HG03378 (cell line): ENCODE results near the gene OGFOD2.
"Not testable (repeated sequence)": the region's sequence is repeated elsewhere in the genome, so short reads cannot be mapped to it uniquely, and the experiment has no call there.

ENCODE experiments used
- ATAC-seq: cut with Tn5 transposase; IDR thresholded peaks from one replicate; pipeline ENCODE4 v1.9.1; 2021; ENCODE audit warnings: mild to moderate bottlenecking, moderate library complexity; ENCODE audit not compliant: unreplicated experiment

OGFOD2 gene

DNA sequence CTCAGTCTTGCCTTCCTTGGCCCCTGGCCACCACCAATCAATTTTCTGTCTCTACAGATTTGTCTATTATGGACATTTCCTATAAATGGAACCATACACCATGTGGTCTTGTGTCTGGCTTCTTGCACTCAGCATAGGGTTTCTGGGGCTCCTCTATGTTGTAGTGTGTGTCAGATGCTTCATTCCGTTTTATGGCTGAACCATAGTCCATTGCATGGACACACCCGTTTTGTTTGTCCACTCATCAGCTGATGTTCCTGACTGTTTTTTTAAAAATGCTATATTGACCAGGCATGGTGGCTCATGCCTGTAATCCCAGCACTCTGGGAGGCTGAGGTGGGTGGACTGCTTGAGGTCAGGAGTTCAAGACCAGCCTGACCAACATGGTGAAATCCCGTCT lies 26.4 kb downstream of the OGFOD2 start:
- no peak for ATAC-seq

DNA sequence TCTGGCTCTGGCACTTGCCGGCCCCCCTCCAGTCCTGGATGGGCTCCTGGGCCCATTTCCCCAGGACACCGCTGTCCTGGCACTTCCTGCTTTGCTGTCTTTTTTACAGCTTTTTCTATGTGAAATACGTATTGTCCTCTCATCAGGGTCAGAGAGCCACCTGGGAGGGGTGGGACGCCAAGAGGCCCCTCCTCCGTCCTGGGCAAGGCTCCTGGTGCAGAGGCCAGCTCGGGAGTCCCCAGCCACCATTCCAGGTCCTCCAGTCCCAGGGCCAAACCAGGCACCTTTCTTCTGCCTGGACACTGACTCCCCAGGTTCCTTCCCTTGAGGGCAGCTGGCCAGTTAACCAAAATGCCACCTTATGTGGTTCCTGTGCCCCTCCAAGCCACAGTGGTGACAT lies 28.2 kb downstream of the OGFOD2 start:
- ATAC-seq, result no peak

- ATAC-seq, result no peak
Observed at GRCh38 chr12:123004287-123004686, 29.2 kb downstream of the OGFOD2 start.

- no peak for ATAC-seq
Observed at GRCh38 chr12:123005081-123005626, 30.1 kb downstream of the OGFOD2 start.

DNA sequence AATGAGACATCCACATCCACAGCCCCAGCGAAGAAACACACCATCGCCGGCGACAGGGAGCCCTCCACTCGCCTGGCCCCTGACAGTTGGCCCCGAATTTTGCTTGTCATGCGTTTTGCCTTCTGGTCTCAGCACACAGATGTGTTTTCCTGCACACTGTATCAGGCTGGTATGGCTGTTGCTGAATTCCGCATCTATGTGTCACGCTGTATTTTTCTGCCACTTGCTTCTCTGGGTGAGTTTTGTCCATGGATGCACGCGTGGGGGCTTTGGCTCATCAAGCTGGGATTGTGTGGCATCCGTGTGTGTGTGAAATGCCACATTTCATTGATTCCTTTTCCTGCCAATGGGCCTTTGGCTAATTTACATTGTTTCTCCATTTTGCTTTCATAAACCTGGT lies 31.9 kb downstream of the OGFOD2 start:
- ATAC-seq, result no peak

- no peak for ATAC-seq
Observed at GRCh38 chr12:123010110-123010509, 35.1 kb downstream of the OGFOD2 start.

- no peak for ATAC-seq
Observed at GRCh38 chr12:123010681-123011080, 35.6 kb downstream of the OGFOD2 start.

DNA sequence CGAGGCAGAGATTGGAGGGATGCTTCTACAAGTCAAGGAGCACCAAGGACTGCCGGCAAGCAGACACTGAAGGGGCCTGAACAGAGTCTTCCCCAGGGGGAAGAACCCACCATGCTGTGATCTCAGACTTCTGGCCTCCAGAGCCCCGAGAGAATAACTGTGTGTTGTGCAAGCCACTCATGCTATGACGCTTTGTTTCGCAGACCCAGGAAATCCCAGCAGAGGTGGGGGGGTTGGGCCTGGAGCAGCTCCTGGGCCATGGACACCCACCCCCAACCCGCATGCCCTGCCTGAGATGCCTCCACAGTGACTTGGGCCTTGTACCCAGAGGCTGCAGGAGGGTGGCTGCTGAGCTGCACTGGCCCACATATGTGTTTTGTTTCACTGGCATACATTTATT lies 36.7 kb downstream of the OGFOD2 start:
- no peak for ATAC-seq

DNA sequence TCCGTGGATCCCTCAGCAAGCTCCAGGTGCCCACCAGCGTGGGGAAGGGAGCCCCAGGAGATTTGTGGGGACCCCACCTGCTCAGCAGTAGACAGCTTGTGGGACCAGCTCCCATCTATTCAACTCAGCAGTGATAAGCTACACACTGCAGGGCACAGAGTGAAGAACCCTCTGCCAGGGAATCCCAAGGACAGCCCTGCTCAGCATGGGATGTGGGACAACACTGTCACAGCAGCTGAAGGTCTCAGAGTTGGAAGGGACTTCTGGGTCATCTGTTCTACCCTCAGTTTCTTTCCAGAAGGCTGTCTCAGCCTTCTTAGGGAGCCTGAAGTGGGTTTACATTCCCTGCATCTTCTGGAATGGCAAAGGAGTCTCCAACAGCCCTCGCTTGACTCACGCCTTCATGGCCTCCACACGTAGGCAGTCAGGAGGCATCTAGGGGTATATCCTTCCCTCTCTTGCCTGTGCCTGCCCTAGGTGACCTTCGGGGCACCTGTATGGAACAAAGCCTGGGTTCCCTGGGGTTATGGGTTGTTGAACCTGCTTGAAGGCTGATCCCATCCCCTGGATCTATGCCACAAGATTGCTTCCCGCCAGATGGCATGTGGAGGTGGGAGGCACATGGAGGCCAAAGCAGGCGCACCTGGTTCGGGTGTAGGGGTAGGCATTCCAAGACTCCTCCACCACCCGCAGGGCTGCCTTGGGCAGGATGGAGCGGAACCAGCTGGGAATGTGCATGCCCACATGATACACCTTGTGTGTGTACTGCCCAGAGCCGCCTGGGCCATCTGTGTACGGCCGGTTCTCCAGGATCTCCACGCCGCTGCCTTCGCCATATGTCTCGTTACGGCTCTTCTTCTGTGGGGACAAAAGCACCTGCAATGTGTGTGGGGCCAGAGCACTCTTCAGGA lies 38.4 kb downstream of the OGFOD2 start:
- no peak for ATAC-seq

GRCh38 chr12:123014473-123014872 lies 39.4 kb downstream of the OGFOD2 start:
- not testable (repeated sequence) for ATAC-seq

- no peak for ATAC-seq
Observed at GRCh38 chr12:123017753-123018152, 42.7 kb downstream of the OGFOD2 start.

DNA sequence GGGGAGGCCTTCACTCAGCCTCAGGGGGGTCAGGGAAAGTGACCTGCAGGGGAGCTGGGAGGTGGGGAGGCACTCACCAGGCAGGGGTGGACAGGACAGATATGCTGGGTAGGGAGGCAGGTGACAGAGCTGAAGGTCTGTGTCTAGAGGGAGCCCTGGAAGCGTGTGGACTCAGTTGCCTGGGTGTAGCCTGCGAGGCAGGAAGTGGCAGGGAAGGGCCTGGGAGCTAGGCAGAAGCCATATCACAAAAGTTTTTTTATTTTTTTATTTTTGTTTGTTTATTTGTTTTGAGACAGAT lies 44.7 kb downstream of the OGFOD2 start:
- ATAC-seq, result no peak

DNA sequence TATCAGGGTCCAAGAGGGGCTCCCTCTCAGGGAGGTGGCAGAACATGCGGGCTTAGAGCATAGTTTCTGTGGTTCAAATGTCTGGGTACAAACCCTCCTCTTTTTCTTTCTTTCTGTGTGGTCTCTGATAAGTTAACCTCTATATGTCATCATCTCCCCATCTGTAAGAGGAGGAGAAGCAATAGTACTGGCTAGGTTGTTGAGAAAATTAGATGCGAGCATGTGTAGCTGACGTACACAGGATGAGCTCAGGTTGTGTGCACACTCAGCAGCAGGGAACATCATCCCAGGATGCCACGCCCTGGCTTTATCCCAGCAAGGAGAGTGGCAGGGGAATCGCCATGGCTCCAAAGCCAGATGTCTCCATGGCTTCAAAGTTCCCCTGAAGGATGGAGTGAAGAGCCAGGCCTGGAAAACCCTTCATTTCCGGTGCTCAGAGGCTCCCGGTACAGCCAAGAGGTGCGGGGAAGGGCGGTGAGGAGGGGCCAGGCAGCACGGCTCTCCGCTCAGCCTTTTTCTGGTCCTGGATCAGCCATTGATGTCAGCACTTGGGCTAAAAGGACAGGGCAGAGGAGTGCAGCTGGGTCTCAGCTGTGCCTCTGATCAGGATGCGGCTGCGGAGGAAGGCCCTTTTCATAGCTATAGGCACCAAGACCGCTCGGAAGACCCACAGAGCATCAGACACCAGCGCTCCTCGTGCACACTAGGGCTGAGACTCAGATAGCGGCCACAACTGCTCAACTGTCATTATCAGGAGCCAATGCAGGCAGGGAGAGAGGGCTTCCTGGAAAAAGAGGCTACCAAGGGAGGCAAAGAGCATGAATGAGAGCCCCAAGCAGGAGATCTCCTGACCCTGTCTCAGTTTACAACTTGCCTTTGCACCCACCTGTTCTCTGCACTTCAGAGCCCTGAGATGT lies 46.9 kb downstream of the OGFOD2 start:
- no peak for ATAC-seq

- no peak for ATAC-seq
Observed at GRCh38 chr12:123022846-123023245, 47.8 kb downstream of the OGFOD2 start.

DNA sequence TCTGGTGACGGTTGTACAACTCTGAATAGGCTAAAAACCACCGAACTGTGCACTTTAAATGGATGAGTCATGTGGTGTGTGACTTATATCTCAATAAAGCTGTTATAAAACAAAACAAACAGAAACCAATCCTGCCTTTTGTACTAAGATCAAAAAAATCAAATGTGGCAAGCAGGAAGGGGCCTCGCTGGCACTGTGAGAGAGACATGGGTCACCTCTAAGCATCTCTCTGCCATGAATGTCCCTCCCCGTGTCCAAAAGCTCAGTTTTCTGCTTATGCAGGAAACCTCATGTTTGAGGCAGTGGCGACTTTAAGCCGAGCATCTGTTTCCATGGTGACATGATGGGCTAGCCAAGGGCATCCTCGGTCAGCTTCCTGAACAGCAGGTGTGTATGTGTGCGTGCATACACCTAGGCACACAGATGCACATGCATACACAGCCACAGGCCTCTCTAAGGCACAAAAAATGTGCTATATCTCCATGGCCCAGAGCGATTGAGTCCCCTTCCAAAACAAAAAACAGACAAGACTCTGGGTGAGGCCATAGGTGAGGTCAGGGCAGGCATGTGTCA lies 49.9 kb downstream of the OGFOD2 start:
- ATAC-seq, result no peak

- ATAC-seq, result no peak
Observed at GRCh38 chr12:123026094-123026853, 51.2 kb downstream of the OGFOD2 start.

- no peak for ATAC-seq
Observed at GRCh38 chr12:123027726-123028445, 52.8 kb downstream of the OGFOD2 start.

DNA sequence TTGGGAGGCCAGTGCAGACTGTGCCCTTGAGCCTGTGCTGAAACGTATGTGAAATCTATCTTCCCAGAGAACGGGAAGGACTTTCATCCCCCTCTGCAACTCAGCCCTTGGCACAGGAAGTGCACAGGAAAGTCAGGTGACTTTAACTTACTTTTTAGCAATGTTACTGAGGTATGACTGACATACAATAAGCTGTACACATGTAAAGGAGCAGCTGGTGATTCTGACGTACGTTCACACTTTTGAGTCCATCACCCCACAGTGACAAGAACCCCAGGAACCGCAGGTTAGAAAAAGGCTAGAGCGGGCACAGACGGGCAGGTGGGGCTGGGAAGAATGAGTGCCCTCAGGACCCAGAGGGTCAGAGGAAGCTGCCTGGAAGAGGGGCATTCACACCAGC lies 53.4 kb downstream of the OGFOD2 start:
- no peak for ATAC-seq

DNA sequence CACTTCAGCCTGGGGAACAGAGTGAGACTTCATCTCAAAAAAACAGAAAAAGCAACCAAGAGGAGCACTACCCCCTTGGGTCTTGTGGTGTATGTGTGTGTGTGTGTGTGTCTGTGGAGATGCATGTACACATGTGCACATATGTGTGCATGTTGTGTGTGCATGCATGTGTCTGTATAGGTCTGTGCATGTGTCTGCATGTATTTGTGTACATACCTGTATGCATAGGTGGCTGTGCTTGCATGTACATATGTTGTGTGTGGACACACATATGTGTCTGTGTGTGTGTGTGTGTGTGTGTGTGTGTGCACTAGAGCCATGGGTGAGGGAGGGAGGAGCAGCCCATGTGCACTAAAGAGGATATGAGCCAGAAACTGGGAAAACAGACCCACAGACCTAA lies 54.5 kb downstream of the OGFOD2 start:
- ATAC-seq, result no peak
